K562 (cell line): ENCODE data around the gene PPP1R37. TPM values are rescaled to one million over a fixed set of nuclear protein-coding genes. Genes with fewer than 3 reads are reported as not detected.

Source experiments
- CHD2 ChIP-seq: IDR thresholded peaks from 2 replicates; pipeline ENCODE4 v1.6.1; 2011; ENCODE audit warnings: low read depth, low read length
- ELF4 ChIP-seq: fragments of 450-650 bp; formaldehyde crosslinking; IDR thresholded peaks from 2 replicates; pipeline ENCODE4 v1.4.0; 2022; ENCODE audit warnings: missing genetic modification characterization
- FOXK2 ChIP-seq, 2 experiments: fragments of 450-650 bp; IDR thresholded peaks in 1 of 2; conservative IDR thresholded peaks in 1 of 2; 2 replicates each; pipeline ENCODE4 v1.6.1; 2016; ENCODE audit warnings: low read depth in 2 of 2, mild to moderate bottlenecking in 1 of 2
- HNRNPL ChIP-seq: fragments of 200-400 bp; formaldehyde crosslinking; IDR thresholded peaks from 2 replicates; pipeline ENCODE4 v1.6.1; 2017; ENCODE audit warnings: low read depth, mild to moderate bottlenecking, low read length
- NRF1 ChIP-seq, 2 experiments: fragments of 450-650 bp; IDR thresholded peaks in 1 of 2; conservative IDR thresholded peaks in 1 of 2; 2 replicates each; pipeline ENCODE4 v1.6.1; 2014; ENCODE audit warnings: mild to moderate bottlenecking in 2 of 2
- POLR2H ChIP-seq: IDR thresholded peaks from 2 replicates; pipeline ENCODE4 v1.6.1; 2016; ENCODE audit warnings: missing genetic modification characterization, low read depth, mild to moderate bottlenecking, control low read depth, missing compliant biosample characterization, moderate library complexity
- RBM14 ChIP-seq: fragments of 200-400 bp; formaldehyde crosslinking; IDR thresholded peaks from 2 replicates; pipeline ENCODE4 v1.6.1; 2018; ENCODE audit warnings: low read depth, mild to moderate bottlenecking, low read length, moderate library complexity, borderline replicate concordance; ENCODE audit not compliant: insufficient read depth
- polyA plus RNA-seq, 8 experiments: library from polyadenylated mRNA; depleted of rRNA in 4 of 8; stranded (reverse) in 5 of 8; unstranded in 3 of 8; fragments of >200 nt; fragmentation: Nextera tagmentation in 2 of 8; fragmentation: Illumina TruSeq in 1 of 8; extraction: Ambion mirVana in 2 of 8; extraction: Trizol in 1 of 8; gene quantifications; 2 replicates each; pipeline versions ENCODE4 v1.2.1 to v1.2.3, GENCODE V29; 2011 to 2014; ENCODE audit warnings: inconsistent platforms in 1 of 8, missing spikeins in 1 of 8
- total RNA-seq, 7 experiments: library from RNA; depleted of rRNA in 6 of 7; stranded (reverse); fragments of >200 nt in 6 of 7; fragmentation: Illumina TruSeq in 2 of 7; extraction: Trizol in 2 of 7; gene quantifications; 2 replicates each; pipeline versions ENCODE4 v1.2.1 to v1.2.3, GENCODE V29; 2011 to 2021; ENCODE audit warnings: low replicate concordance in 1 of 7
- TF ChIP-seq, protein P1 (sequence below), 2 experiments: fragments of 450-650 bp; formaldehyde crosslinking in 1 of 2; IDR thresholded peaks; 2 replicates each; pipeline versions ENCODE4 v1.4.0 to v1.6.1; 2014 to 2020; ENCODE audit warnings: mild to moderate bottlenecking in 2 of 2, borderline replicate concordance in 1 of 2, low read depth in 1 of 2
- TF ChIP-seq, protein P2 (sequence below), 2 experiments: fragments of 450-650 bp; IDR thresholded peaks; 2 replicates each; pipeline ENCODE4 v1.6.1; 2016
- TF ChIP-seq, protein P3 (sequence below): fragments of 450-650 bp; IDR thresholded peaks from 2 replicates; pipeline ENCODE4 v1.6.1; 2017; ENCODE audit warnings: antibody characterized with exemption, mild to moderate bottlenecking

PPP1R37 gene
- total and polyA plus RNA-seq, 9 of the 15 experiments (the other 6 are each of a cell fraction or from before 2014, with no cell fraction given) = 0.04 to 20.3 (median 7.3) TPM

DNA sequence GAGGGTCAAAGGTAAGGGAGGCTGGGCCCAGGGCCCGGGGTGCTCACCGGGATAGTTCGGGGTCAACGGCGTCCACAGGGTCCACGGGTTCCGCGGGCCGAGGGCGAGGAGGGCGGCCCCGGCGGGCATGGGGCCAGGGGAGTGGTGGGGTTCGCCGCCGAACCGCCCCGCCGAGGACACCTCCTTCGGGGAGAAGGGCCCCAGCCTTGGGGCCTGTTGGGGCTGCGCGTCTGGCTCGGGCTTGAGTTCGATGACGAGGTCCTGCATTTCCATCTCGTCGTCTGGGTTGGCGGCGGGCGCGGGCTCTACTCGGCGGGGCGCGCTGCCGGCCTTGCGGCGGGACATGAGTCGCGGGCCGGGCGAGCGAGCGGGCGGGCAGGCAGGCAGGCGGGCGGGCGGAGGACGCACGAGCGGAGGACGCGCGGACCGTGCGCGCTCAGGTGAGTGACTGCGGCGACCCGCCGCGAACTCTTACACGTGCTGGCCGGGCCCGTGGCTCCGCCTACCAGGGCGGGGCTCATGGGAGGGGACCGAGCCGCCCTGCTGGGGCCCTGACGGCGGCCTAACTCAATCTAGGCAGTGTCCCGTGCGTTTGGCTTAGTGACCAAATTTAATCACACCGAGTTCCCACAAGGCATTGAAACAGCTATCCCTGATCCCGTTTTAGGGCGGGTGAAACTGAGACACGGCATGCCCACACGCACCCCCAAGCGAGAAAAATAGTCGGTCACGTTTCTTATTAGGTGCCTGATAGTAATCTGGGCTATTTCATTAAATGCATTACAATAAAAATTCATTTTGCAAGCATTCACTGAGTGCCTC is 16.7 kb upstream of the PPP1R37 start, which contains the start of gene ZNF296 (continued):
- TF ChIP-seq, protein P1, sequence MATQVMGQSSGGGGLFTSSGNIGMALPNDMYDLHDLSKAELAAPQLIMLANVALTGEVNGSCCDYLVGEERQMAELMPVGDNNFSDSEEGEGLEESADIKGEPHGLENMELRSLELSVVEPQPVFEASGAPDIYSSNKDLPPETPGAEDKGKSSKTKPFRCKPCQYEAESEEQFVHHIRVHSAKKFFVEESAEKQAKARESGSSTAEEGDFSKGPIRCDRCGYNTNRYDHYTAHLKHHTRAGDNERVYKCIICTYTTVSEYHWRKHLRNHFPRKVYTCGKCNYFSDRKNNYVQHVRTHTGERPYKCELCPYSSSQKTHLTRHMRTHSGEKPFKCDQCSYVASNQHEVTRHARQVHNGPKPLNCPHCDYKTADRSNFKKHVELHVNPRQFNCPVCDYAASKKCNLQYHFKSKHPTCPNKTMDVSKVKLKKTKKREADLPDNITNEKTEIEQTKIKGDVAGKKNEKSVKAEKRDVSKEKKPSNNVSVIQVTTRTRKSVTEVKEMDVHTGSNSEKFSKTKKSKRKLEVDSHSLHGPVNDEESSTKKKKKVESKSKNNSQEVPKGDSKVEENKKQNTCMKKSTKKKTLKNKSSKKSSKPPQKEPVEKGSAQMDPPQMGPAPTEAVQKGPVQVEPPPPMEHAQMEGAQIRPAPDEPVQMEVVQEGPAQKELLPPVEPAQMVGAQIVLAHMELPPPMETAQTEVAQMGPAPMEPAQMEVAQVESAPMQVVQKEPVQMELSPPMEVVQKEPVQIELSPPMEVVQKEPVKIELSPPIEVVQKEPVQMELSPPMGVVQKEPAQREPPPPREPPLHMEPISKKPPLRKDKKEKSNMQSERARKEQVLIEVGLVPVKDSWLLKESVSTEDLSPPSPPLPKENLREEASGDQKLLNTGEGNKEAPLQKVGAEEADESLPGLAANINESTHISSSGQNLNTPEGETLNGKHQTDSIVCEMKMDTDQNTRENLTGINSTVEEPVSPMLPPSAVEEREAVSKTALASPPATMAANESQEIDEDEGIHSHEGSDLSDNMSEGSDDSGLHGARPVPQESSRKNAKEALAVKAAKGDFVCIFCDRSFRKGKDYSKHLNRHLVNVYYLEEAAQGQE (IDR thresholded peaks at IDR 0.05; ENCODE audit: borderline replicate concordance) = no peak
- TF ChIP-seq, protein P1 (CRISPR knock-in tag; IDR thresholded peaks at IDR 0.05; ENCODE audit: low read depth) = 0 out of 2 replicates have a peak, but pooled peaks have one; percentile 33
- TF ChIP-seq HNRNPL (peak; percentile 70; the same call in 1 of the 2 replicates), NRF1 (conservative IDR thresholded peaks at IDR 0.05 in 1 of 2, IDR thresholded peaks at IDR 0.05 in 1 of 2) (peak; percentile 12 to 39; a peak in 2 of 4 replicates), FOXK2 (conservative IDR thresholded peaks at IDR 0.05 in 1 of 2, IDR thresholded peaks at IDR 0.05 in 1 of 2; ENCODE audit: low read depth in 2 of 2) (peak in 1 of 2 experiments; percentile 34; a peak in 1 of 4 replicates), ELF4 (no peak), RBM14 (no peak), CHD2 (no peak), POLR2H (tag) (no peak)
- TF ChIP-seq, protein P2, sequence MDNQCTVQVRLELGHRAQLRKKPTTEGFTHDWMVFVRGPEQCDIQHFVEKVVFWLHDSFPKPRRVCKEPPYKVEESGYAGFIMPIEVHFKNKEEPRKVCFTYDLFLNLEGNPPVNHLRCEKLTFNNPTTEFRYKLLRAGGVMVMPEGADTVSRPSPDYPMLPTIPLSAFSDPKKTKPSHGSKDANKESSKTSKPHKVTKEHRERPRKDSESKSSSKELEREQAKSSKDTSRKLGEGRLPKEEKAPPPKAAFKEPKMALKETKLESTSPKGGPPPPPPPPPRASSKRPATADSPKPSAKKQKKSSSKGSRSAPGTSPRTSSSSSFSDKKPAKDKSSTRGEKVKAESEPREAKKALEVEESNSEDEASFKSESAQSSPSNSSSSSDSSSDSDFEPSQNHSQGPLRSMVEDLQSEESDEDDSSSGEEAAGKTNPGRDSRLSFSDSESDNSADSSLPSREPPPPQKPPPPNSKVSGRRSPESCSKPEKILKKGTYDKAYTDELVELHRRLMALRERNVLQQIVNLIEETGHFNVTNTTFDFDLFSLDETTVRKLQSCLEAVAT (IDR thresholded peaks at IDR 0.05) = no peak; a peak in 1 of 4 replicates
- TF ChIP-seq, protein P3, sequence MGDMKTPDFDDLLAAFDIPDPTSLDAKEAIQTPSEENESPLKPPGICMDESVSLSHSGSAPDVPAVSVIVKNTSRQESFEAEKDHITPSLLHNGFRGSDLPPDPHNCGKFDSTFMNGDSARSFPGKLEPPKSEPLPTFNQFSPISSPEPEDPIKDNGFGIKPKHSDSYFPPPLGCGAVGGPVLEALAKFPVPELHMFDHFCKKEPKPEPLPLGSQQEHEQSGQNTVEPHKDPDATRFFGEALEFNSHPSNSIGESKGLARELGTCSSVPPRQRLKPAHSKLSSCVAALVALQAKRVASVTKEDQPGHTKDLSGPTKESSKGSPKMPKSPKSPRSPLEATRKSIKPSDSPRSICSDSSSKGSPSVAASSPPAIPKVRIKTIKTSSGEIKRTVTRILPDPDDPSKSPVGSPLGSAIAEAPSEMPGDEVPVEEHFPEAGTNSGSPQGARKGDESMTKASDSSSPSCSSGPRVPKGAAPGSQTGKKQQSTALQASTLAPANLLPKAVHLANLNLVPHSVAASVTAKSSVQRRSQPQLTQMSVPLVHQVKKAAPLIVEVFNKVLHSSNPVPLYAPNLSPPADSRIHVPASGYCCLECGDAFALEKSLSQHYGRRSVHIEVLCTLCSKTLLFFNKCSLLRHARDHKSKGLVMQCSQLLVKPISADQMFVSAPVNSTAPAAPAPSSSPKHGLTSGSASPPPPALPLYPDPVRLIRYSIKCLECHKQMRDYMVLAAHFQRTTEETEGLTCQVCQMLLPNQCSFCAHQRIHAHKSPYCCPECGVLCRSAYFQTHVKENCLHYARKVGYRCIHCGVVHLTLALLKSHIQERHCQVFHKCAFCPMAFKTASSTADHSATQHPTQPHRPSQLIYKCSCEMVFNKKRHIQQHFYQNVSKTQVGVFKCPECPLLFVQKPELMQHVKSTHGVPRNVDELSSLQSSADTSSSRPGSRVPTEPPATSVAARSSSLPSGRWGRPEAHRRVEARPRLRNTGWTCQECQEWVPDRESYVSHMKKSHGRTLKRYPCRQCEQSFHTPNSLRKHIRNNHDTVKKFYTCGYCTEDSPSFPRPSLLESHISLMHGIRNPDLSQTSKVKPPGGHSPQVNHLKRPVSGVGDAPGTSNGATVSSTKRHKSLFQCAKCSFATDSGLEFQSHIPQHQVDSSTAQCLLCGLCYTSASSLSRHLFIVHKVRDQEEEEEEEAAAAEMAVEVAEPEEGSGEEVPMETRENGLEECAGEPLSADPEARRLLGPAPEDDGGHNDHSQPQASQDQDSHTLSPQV = peak; percentile 60; the same call in 1 of the 2 replicates
